BE2C (cell line): ENCODE measurements around the gene RFXANK.
"Not testable (repeated sequence)": the region's sequence is repeated elsewhere in the genome, so short reads cannot be mapped to it uniquely, and the experiment has no call there.

ENCODE experiments used
- DNase-seq: peaks from one replicate; pipeline ENCODE4 v3.0.0-alpha.2; 2020
- H3K27me3 ChIP-seq: fragments of 250-450 bp; sonication (Bioruptor Pico); 2 replicates; pipeline ENCODE4 v1.5.1; 2020; ENCODE audit warnings: mild to moderate bottlenecking
- H3K36me3 ChIP-seq: fragments of 250-450 bp; sonication (Bioruptor Pico); 2 replicates; pipeline ENCODE4 v1.5.1; 2020; ENCODE audit warnings: mild to moderate bottlenecking
- H3K4me1 ChIP-seq: fragments of 250-450 bp; sonication (Bioruptor Pico); 2 replicates; pipeline ENCODE4 v1.5.1; 2020
- H3K4me3 ChIP-seq: 2 replicates; pipeline ENCODE4 v1.5.1; 2011; ENCODE audit warnings: low read depth, low read length
- H3K9me3 ChIP-seq: fragments of 250-450 bp; sonication (Bioruptor Pico); 2 replicates; pipeline ENCODE4 v1.5.1; 2020
- TF ChIP-seq, protein P1 (sequence below): IDR thresholded peaks from 2 replicates; pipeline ENCODE4 v1.5.1; 2012; ENCODE audit warnings: mild to moderate bottlenecking, low read depth, low read length

The RFXANK gene

DNA sequence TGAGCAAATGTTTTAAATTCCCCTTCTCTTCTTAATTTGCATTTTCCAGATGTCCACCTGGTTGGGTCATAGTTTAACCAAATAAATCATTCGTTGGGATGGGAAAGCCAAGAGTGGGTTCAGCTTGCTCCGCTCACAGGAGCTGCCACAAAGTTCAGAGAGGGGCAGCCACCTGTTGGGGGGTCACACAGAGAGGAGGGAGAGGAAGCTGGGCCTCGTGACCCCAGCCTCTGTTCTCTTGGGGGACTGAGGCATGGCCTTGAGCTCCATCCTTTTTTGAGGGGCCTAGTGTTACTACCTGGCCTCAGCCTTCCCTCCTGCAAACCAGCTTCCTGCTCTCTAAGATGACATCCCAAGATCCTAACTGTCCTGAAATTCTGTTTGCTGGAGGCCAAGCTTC lies 24.4 kb upstream of the RFXANK start:
- Histone ChIP-seq H3K9me3 (no peaks in the 10 kb centered on the region), H3K4me1 (no peaks in the 10 kb centered on the region), H3K4me3 (no peak overlapping the region), H3K27me3 (no peaks in the 10 kb centered on the region), H3K36me3 (no peaks in the 10 kb centered on the region)
- TF ChIP-seq, protein P1, sequence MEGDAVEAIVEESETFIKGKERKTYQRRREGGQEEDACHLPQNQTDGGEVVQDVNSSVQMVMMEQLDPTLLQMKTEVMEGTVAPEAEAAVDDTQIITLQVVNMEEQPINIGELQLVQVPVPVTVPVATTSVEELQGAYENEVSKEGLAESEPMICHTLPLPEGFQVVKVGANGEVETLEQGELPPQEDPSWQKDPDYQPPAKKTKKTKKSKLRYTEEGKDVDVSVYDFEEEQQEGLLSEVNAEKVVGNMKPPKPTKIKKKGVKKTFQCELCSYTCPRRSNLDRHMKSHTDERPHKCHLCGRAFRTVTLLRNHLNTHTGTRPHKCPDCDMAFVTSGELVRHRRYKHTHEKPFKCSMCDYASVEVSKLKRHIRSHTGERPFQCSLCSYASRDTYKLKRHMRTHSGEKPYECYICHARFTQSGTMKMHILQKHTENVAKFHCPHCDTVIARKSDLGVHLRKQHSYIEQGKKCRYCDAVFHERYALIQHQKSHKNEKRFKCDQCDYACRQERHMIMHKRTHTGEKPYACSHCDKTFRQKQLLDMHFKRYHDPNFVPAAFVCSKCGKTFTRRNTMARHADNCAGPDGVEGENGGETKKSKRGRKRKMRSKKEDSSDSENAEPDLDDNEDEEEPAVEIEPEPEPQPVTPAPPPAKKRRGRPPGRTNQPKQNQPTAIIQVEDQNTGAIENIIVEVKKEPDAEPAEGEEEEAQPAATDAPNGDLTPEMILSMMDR, result no peak
- DNase-seq, result no peak

DNA sequence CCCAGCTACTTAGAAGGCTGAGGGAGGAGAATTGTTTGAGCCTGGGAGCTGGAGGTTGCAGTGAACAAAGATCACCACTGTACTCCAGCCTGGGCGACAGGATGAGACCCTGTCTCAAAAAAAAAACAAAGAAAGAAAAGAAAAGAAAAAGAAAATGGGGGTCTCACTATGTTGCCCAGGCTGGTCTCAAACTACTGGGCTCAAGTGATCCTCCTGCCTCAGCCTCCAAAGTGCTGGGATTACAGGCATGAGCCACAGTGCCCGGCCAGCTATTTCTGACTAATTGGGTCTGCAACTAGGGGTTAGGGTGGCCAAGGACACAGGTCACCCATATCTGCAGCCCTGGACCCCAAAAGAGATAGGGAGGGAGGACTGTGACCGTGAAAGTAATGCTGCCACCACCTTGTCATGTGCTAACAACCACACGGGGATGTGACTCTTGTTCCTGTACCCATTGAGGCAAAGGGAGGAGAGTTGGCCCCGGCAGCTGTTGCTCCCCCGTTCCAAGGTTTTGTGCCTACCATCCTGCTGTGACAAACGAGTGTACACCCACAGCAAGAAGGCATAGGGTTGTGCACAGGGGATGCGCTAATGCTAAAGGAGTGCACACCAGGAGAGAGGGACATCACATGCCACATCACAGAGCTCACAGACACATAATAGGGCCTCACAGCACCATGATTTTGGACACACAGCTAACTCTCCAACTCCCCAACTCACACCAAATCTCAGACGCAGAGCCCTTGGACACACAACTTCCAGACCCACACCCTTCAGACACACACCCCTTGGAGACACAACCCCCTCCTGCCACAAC lies 22.6 kb upstream of the RFXANK start:
- TF ChIP-seq, protein P1, result no peak
- H3K27me3 ChIP-seq, result no peaks in the 10 kb centered on the region
- DNase-seq, result no peak
- H3K4me3 ChIP-seq, result no peak overlapping the region
- H3K9me3 ChIP-seq, result no peaks in the 10 kb centered on the region
- H3K4me1 ChIP-seq, result no peaks in the 10 kb centered on the region
- H3K36me3 ChIP-seq, result no peaks in the 10 kb centered on the region

DNA sequence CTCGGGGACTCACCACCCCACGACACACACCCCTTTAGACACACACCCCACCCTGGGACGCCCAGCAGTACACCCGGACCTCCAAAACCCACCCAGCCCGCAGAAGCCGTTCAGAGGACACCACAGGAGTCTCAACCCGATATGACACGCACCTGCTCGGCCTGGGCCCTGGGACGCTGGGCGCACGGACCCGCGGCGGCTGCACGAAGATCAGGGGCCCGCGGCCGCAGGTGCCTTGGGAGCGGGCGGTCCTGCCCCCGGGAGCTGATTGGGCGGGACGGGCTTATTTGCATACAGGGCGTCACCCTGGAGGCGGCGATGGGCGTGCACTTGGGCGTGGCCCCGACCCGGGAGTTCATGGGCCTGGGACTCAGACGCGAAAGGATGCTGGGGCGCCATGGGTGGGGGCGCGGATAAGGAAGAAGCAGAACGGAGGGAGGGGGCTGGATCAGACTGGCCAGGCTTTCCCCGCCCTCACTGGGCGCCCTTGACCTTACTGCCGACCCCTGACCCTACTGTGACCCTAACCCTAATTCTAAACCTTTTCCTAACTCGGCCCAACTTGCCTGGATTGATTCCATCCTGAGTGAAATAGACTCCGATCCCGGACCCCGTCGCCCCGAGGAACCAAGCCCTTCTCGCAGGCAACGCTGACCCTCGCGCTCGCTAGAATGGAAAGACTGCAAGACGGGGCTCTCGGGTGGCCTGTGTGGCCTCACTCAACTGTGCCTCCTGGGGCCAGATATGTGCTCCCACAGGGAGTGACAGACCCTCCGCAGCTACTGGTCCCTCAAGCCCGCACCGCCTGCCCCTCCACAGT lies 21.8 kb upstream of the RFXANK start, which contains the start of gene MEF2B:
MEF2B (minus strand) TSS at position 211 of the 820 bp plus-strand sequence. CDS start 19,528 bp downstream, outside the sequence.
- H3K27me3 ChIP-seq, result no peaks in the 10 kb centered on the region
- H3K36me3 ChIP-seq, result no peaks in the 10 kb centered on the region
- peak within 1 kb of the TSS; percentile 17 for H3K4me3 ChIP-seq
- DNase-seq, result peak; percentile 95
- H3K9me3 ChIP-seq, result no peaks in the 10 kb centered on the region
- no peaks in the 10 kb centered on the region for H3K4me1 ChIP-seq
- TF ChIP-seq, protein P1, result no peak

DNA sequence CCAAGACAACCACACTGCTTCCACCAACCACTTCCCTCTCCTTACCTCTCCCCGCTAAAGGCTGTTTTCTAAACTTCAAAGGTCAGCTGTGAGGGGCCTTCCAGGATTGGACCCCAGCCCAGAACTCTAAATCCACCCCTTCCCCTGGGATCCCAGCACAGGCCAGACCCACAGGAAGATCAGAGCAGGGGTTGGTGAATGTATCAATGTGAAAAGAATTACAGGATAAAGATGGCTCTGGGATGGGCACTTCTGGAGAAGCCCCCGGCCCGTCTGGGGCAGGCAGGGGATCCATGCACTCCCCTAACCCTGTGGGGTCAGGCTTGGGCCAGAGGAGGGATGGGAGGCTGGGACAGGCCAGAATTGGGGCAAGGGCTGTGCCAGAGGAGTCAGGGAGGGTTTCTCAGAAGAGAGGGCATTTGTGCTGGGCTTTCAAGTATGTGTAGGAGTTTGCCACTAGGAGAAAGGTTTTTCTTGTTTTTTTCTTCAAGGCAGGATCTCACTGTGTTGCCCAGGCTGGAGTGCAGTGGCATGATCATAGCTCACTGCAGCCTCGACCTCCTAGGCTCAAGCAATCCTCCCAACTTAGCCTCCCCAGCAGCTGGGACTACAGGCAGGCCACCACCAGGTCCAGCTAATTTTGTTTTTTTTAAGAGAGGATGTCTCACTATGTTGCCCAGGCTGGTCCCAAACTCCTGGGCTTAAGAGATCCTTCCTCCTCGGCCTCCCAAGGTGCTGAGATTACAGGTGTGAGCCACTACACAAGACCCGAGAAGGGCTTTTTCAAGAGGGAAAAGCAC lies 21.0 kb upstream of the RFXANK start:
- Histone ChIP-seq H3K4me1 (no peaks in the 10 kb centered on the region), H3K36me3 (no peaks in the 10 kb centered on the region), H3K9me3 (no peaks in the 10 kb centered on the region), H3K4me3 (no peak overlapping the region), H3K27me3 (no peaks in the 10 kb centered on the region)
- no peak for DNase-seq
- TF ChIP-seq, protein P1, result no peak

DNA sequence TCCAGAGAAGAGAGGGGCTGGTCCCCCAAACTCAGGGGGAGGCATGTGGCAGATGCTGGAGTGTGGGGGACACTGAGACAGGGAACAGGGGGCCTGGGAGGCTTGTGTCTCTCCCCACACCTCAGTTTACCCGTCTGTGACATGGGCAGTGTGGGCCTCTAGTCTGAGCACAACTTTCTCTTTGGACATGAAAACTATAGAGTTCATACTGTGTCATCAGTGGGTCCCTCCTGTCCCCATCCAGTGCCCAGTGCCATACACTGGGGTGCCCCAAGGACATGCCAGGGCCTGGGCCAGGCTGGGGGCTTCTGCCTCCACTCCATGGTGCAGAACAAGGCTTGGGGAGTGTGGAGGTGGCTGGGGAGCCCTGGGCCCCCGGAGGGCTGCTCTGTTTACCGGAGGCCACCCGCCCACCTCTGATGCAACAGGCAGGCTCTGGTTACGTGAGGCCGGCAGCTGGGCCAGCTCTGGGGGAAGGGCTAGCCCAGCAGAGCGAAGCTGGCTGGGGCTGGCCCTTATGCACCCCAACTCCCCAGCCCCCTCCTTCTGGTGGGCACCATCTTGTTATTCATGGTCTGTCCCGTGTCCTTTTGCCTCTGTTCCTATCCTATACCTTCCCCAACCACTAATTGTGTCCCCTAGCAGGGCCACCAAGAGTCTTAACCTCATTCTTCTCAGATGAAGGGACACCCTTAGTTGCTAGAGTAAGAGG lies 20.1 kb upstream of the RFXANK start:
- H3K9me3 ChIP-seq, result no peaks in the 10 kb centered on the region
- no peak overlapping the region for H3K4me3 ChIP-seq
- TF ChIP-seq, protein P1, result no peak
- DNase-seq, result no peak
- H3K27me3 ChIP-seq, result no peaks in the 10 kb centered on the region
- no peaks in the 10 kb centered on the region for H3K4me1 ChIP-seq
- no peaks in the 10 kb centered on the region for H3K36me3 ChIP-seq

DNA sequence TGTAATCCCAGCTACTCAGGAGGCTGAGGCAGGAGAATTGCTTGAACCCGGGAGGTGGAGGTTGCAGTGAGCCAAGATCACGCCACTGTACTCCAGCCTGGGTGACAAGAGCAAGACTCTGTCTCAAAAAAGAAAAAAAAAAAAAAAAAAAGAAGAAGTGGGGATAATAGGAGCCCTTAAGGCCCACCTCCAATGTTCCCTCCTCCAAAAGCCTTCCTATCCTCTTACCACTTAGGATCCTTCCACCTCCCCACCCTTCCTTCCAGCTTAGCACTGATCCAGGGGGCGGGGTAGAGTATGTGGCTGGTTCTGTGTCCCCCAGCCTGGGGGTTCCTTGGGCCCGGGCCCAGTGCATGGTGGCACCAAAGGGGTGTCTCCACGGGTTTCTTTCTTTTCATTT lies 18.8 kb upstream of the RFXANK start:
- not testable (repeated sequence) for DNase-seq, H3K36me3 ChIP-seq, H3K4me3 ChIP-seq, H3K4me1 ChIP-seq, H3K27me3 ChIP-seq, H3K9me3 ChIP-seq
